ENCODE results near the gene LRTM1.

DNA sequence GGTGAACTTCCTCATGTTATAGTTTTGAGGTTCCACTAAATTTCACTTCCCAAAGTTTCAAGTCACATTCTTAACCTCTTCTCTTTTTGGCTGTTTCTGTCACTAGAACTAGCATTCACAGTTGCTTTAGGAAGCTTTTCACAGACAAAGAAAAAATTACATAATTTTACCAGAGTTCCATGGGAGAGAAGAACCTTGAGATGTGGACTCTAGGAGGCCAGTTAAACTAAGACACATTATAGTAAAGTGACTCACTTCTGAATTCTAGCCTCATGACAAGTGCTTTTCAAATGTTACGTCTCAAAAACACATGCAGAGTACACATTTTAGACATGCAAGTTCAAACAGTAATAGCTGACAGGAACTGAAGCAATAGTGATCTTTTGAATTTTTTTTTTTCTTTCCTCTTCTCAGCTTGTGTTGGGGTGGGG lies 39.9 kb upstream of the LRTM1 start:
- TF ChIP-seq, protein P1, sequence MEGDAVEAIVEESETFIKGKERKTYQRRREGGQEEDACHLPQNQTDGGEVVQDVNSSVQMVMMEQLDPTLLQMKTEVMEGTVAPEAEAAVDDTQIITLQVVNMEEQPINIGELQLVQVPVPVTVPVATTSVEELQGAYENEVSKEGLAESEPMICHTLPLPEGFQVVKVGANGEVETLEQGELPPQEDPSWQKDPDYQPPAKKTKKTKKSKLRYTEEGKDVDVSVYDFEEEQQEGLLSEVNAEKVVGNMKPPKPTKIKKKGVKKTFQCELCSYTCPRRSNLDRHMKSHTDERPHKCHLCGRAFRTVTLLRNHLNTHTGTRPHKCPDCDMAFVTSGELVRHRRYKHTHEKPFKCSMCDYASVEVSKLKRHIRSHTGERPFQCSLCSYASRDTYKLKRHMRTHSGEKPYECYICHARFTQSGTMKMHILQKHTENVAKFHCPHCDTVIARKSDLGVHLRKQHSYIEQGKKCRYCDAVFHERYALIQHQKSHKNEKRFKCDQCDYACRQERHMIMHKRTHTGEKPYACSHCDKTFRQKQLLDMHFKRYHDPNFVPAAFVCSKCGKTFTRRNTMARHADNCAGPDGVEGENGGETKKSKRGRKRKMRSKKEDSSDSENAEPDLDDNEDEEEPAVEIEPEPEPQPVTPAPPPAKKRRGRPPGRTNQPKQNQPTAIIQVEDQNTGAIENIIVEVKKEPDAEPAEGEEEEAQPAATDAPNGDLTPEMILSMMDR (IDR thresholded peaks at IDR 0.05; ENCODE audit: extremely low read depth in 1 of 2, insufficient read depth in 1 of 2, low read depth in 1 of 2, low read length in 2 of 2), result no peak
- TF ChIP-seq POLR2AphosphoS5 (IDR thresholded peaks at IDR 0.05; ENCODE audit: insufficient read depth, low read depth, low read length), result no peak
